ENCODE results near the gene NNT. TPM values are rescaled to one million over a fixed set of nuclear protein-coding genes. Genes with fewer than 3 reads are reported as not detected.

The NNT gene
- total RNA-seq, 1 donor from 2014 or later: 656 TPM

DNA sequence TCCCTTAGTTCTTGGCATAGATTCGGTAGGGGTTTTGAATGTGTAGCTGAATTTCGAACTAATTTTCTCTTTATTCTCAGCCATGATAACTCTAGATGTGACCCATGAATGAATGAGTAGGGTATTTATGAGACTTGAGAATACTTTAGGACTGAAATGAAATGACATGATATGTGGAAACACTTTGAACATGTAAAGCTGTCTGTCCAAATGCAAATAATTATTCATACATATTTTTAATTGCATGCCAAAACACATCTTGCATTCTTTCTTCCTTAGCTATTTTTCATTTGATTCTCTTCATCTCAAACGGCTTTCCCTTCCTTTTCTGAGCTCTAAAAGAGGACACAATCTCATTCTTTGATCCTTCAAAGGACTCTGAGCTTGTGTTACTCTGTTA is 3.4 kb downstream of the NNT start:
- Histone ChIP-seq H3K4me1 (peaks cover 90% of the 10 kb centered on the region), H3K9me3 (replicated peaks) (no peaks in the 10 kb centered on the region), H3K4me3 (peak overlapping the region; percentile 3), H3K36me3 (peaks cover 30% of the 10 kb centered on the region), H3K27ac (replicated peaks) (peak overlapping the region; percentile 61), H3K27me3 (ENCODE audit: low read depth) (no peaks in the 10 kb centered on the region)
- no peak for TF ChIP-seq CTCF (IDR thresholded peaks at IDR 0.05; ENCODE audit: borderline replicate concordance)
- intact Hi-C loops (cut with micrococcal nuclease): loop anchor here (10.0 kb wide), 1 partner anchor 52 kb away; the partner anchor contains the start of gene PAIP1
- DNase-seq: no peak

DNA sequence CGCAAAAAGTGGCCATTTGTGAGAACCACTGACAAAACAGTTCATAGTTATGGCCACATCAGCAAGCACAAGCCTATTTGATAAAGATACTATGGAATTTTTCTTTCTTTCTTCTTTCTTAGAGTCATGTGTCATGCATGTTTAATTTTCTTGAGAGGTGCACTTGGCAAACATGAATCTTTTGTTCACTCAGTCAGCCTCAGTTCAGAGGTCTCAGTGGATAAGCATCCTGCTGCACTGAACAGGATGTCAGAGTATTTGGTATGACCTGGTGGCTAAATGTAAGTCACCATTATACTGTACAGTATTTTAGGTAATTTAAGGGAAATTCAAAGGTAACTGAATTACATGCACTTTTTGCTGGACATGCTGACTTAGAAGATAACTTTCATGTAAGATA is 5.4 kb downstream of the NNT start:
- Histone ChIP-seq H3K36me3 (peaks cover 51% of the 10 kb centered on the region), H3K27ac (replicated peaks) (peak overlapping the region; percentile 61), H3K9me3 (replicated peaks) (no peaks in the 10 kb centered on the region), H3K4me3 (no peak overlapping the region), H3K27me3 (ENCODE audit: low read depth) (no peaks in the 10 kb centered on the region), H3K4me1 (peaks cover 87% of the 10 kb centered on the region)
- TF ChIP-seq CTCF (IDR thresholded peaks at IDR 0.05; ENCODE audit: borderline replicate concordance): no peak
- intact Hi-C loops (cut with micrococcal nuclease): loop anchor here (10.0 kb wide), 1 partner anchor 54 kb away; the partner anchor contains the start of gene PAIP1
- no peak for DNase-seq

GRCh38 chr5:43609752-43610151 is 6.8 kb downstream of the NNT start:
- no peak overlapping the region for H3K27ac ChIP-seq (replicated peaks)
- H3K4me3 ChIP-seq: no peak overlapping the region
- DNase-seq: no peak
- no peaks in the 10 kb centered on the region for H3K27me3 ChIP-seq (ENCODE audit: low read depth)
- H3K4me1 ChIP-seq: peaks cover 80% of the 10 kb centered on the region
- H3K9me3 ChIP-seq (replicated peaks): no peaks in the 10 kb centered on the region
- intact Hi-C loops (cut with micrococcal nuclease): loop anchor here (10.0 kb wide), 1 partner anchor 55 kb away; the partner anchor contains the start of gene PAIP1
- H3K36me3 ChIP-seq: peaks cover 63% of the 10 kb centered on the region
- TF ChIP-seq CTCF (IDR thresholded peaks at IDR 0.05; ENCODE audit: borderline replicate concordance): no peak

DNA sequence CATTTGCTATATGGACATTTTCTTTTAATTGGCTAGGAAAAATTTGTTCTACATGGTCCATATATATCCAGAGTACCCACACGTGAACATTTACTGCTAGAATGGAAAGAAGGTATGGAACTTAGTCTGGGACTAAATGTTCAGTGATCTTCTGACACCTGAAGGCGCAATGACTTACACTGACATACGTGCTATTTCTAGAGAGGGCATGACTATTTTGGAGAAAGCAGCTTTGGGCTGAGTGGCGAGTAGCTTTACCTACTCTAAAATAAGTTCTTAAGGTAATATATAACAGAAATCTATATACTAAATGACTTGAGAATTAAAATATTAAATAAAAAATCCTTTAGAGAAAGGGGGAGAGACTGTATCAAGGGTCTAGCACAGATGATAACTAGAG is 10.4 kb downstream of the NNT start:
- Histone ChIP-seq H3K9me3 (replicated peaks) (no peaks in the 10 kb centered on the region), H3K4me1 (peaks cover 74% of the 10 kb centered on the region), H3K27me3 (ENCODE audit: low read depth) (no peaks in the 10 kb centered on the region), H3K36me3 (peaks cover 81% of the 10 kb centered on the region), H3K27ac (replicated peaks) (peak overlapping the region; percentile 54), H3K4me3 (no peak overlapping the region)
- no peak for TF ChIP-seq CTCF (IDR thresholded peaks at IDR 0.05; ENCODE audit: borderline replicate concordance)
- intact Hi-C loops (cut with micrococcal nuclease): no loop called here
- DNase-seq: no peak

- no peak for TF ChIP-seq CTCF (IDR thresholded peaks at IDR 0.05; ENCODE audit: borderline replicate concordance)
- H3K4me3 ChIP-seq: no peak overlapping the region
- intact Hi-C loops (cut with micrococcal nuclease): no loop called here
- no peaks in the 10 kb centered on the region for H3K9me3 ChIP-seq (replicated peaks)
- no peaks in the 10 kb centered on the region for H3K27me3 ChIP-seq (ENCODE audit: low read depth)
- peak overlapping the region; percentile 66 for H3K27ac ChIP-seq (replicated peaks)
- no peak for DNase-seq
- H3K36me3 ChIP-seq: peaks cover 79% of the 10 kb centered on the region
- peaks cover 74% of the 10 kb centered on the region for H3K4me1 ChIP-seq
Observed at GRCh38 chr5:43615445-43616184, 12.6 kb downstream of the NNT start.
